Stimulated activated CD8-positive, alpha-beta memory T cell treated with anti-CD3 and anti-CD28 coated beads, Interleukin-4, amount 100 ng/mL, for 1 hour (primary cell): ENCODE data around the gene CACNA1G.
A peak's percentile ranks its signal among the peaks of the same experiment; 100 is the strongest.

Experiments used
- DNase-seq, 2 donors: peaks; one replicate each; pipeline ENCODE4 v3.0.0-alpha.2; 2020; ENCODE audit warnings: low read depth in 2 of 2, low spot score in 1 of 2

The CACNA1G gene

GRCh38 chr17:50609380-50610074, 49.0 kb downstream of the CACNA1G start:
- DNase-seq: no peak

- DNase-seq: no peak
These were observed 51.1 kb downstream of the CACNA1G start for GRCh38 chr17:50611634-50612033.

- no peak for DNase-seq
These were observed 51.8 kb downstream of the CACNA1G start for GRCh38 chr17:50612281-50612680.

- no peak for DNase-seq
These were observed 52.8 kb downstream of the CACNA1G start for GRCh38 chr17:50613007-50613992.

GRCh38 chr17:50614471-50615051, 54.0 kb downstream of the CACNA1G start:
- no peak for DNase-seq

GRCh38 chr17:50615828-50616227, 55.3 kb downstream of the CACNA1G start:
- DNase-seq: no peak

GRCh38 chr17:50618300-50618699, 57.8 kb downstream of the CACNA1G start:
- no peak for DNase-seq

- no peak for DNase-seq
These were observed 58.4 kb downstream of the CACNA1G start for GRCh38 chr17:50618941-50619340.

GRCh38 chr17:50619489-50619888, 59.0 kb downstream of the CACNA1G start:
- no peak for DNase-seq

- no peak for DNase-seq
These were observed 59.7 kb downstream of the CACNA1G start for GRCh38 chr17:50620237-50620636.

GRCh38 chr17:50620858-50621257, 60.3 kb downstream of the CACNA1G start:
- no peak for DNase-seq

- no peak for DNase-seq
These were observed 61.1 kb downstream of the CACNA1G start for GRCh38 chr17:50621574-50622031.

GRCh38 chr17:50624321-50624934, 63.9 kb downstream of the CACNA1G start:
- DNase-seq: no peak

GRCh38 chr17:50625032-50625871, 64.7 kb downstream of the CACNA1G start:
- no peak for DNase-seq

- peak; percentile 18 to 33 for DNase-seq
These were observed 65.6 kb downstream of the CACNA1G start for GRCh38 chr17:50626037-50626574.

GRCh38 chr17:50627036-50627781, 66.7 kb downstream of the CACNA1G start:
- DNase-seq: no peak

GRCh38 chr17:50627782-50628601, 67.5 kb downstream of the CACNA1G start:
- no peak for DNase-seq

- no peak for DNase-seq
These were observed 69.4 kb downstream of the CACNA1G start for GRCh38 chr17:50629902-50630301.
